GM23248 (cell line): ENCODE data around the gene ABCC3. TPM values are rescaled to one million over a fixed set of nuclear protein-coding genes. Genes with fewer than 3 reads are reported as not detected.

ENCODE experiments used
- DNase-seq: peaks from one replicate; pipeline ENCODE4 v3.0.0-alpha.2; 2015
- H2AFZ ChIP-seq: fragments of 200-600 bp; sonication (generic); 2 replicates; pipeline ENCODE4 v1.6.1; 2016; ENCODE audit warnings: antibody characterized with exemption
- H3F3A ChIP-seq: fragments of 200-600 bp; sonication (generic); 2 replicates; pipeline ENCODE4 v1.6.1; 2016; ENCODE audit warnings: mild to moderate bottlenecking, antibody characterized with exemption, mixed run types; ENCODE audit not compliant: insufficient read depth
- H3K27ac ChIP-seq: fragments of 200-600 bp; sonication (generic); 2 replicates; pipeline ENCODE4 v1.5.1; 2016; ENCODE audit warnings: mild to moderate bottlenecking
- H3K27me3 ChIP-seq: fragments of 200-600 bp; sonication (generic); replicated peaks from 2 replicates; pipeline ENCODE4 v1.6.1; 2016; ENCODE audit warnings: mild to moderate bottlenecking; ENCODE audit not compliant: insufficient read depth
- H3K36me3 ChIP-seq: fragments of 200-600 bp; sonication (generic); 2 replicates; pipeline ENCODE4 v1.6.1; 2016; ENCODE audit warnings: low read depth, mild to moderate bottlenecking
- H3K4me1 ChIP-seq: fragments of 200-600 bp; sonication (generic); 2 replicates; pipeline ENCODE4 v1.6.1; 2016; ENCODE audit warnings: mild to moderate bottlenecking; ENCODE audit not compliant: insufficient read depth
- H3K4me2 ChIP-seq: fragments of 200-600 bp; sonication (generic); one replicate; pipeline ENCODE4 v1.6.1; 2016; ENCODE audit warnings: mild to moderate bottlenecking; ENCODE audit not compliant: unreplicated experiment
- H3K4me3 ChIP-seq: fragments of 200-600 bp; sonication (generic); 2 replicates; pipeline ENCODE4 v1.5.1; 2016; ENCODE audit warnings: mild to moderate bottlenecking
- H3K79me2 ChIP-seq: fragments of 200-600 bp; sonication (generic); 2 replicates; pipeline ENCODE4 v1.6.1; 2016; ENCODE audit warnings: mild to moderate bottlenecking; ENCODE audit not compliant: insufficient read depth
- H3K9ac ChIP-seq: fragments of 200-600 bp; sonication (generic); 2 replicates; pipeline ENCODE4 v1.6.1; 2016; ENCODE audit warnings: mild to moderate bottlenecking
- H3K9me2 ChIP-seq: fragments of 200-600 bp; sonication (generic); 2 replicates; pipeline ENCODE4 v1.6.1; 2016; ENCODE audit warnings: mixed run types, mild to moderate bottlenecking, moderate library complexity; ENCODE audit not compliant: insufficient read depth
- H3K9me3 ChIP-seq: fragments of 200-600 bp; sonication (generic); one replicate; pipeline ENCODE4 v1.6.1; 2017; ENCODE audit warnings: low read depth
- H4K20me1 ChIP-seq: fragments of 200-600 bp; sonication (generic); 2 replicates; pipeline ENCODE4 v1.6.0; 2016; ENCODE audit not compliant: insufficient read depth
- EZH2 ChIP-seq: fragments of 200-600 bp; sonication (generic); IDR thresholded peaks from 2 replicates; pipeline ENCODE4 v1.6.1; 2018; ENCODE audit warnings: antibody characterized with exemption, mild to moderate bottlenecking; ENCODE audit not compliant: insufficient read depth, poor library complexity, severe bottlenecking
- EZH2phosphoT487 ChIP-seq: fragments of 200-600 bp; sonication (generic); IDR thresholded peaks from 2 replicates; pipeline ENCODE4 v1.6.1; 2018; ENCODE audit warnings: antibody characterized with exemption, moderate library complexity, mild to moderate bottlenecking, low read depth; ENCODE audit not compliant: insufficient read depth
- WGBS, 2 experiments: methylation state at CpG; one replicate each; pipeline ENCODE4 v1.1.6; 2015 to 2017; ENCODE audit warnings: low lambda C conversion rate in 2 of 2, low coverage in 1 of 2; ENCODE audit errors: missing lambda C conversion rate in 2 of 2; 5-methylcytosine and 5-hydroxymethylcytosine counted together
- in situ Hi-C: fragments of 300-500 bp; cut with MboI; formaldehyde crosslinking; loops from 2 replicates; pipeline ENCODE4 v1.15.0; 2020
- polyA plus RNA-seq: library from polyadenylated mRNA; unstranded; fragments of >200 nt; fragmentation: Nextera tagmentation; extraction: Ambion mirVana; gene quantifications from 2 replicates; pipeline ENCODE4 v1.2.1, GENCODE V29; 2016
- total RNA-seq: library from RNA; depleted of rRNA; stranded (reverse); fragments of >200 nt; shearing (Covaris generic); gene quantifications from 2 replicates; pipeline ENCODE4 v1.2.3, GENCODE V29; 2014; rRNA removed

ABCC3 gene
- 28.3 and 32.0 TPM in 2 replicates for total RNA-seq
- 35.0 and 38.5 TPM in 2 replicates for polyA plus RNA-seq

GRCh38 chr17:50634224-50634914 is at the start of gene ABCC3:
Gene ABCC3 (plus strand): TSS chr17:50634881. CDS start chr17:50634937, 56 bp downstream.
- H3K4me3 ChIP-seq = peak within 1 kb of the TSS; percentile 77

GRCh38 chr17:50585346-50585745 is 49.3 kb upstream of the ABCC3 start:
- H3K4me2 ChIP-seq = no peak overlapping the region
- no peak for DNase-seq
- H4K20me1 ChIP-seq = no peaks in the 10 kb centered on the region
- no peak for TF ChIP-seq EZH2
- no peak for TF ChIP-seq EZH2phosphoT487
- H3K9me2 ChIP-seq = no peaks in the 10 kb centered on the region
- in situ Hi-C loops = loop anchor here (25.0 kb wide), 1 partner anchor 98 kb away; the partner anchor contains the start of gene RSAD1
- no peaks in the 10 kb centered on the region for H3K36me3 ChIP-seq
- H3K27ac ChIP-seq = no peak overlapping the region
- H3K9me3 ChIP-seq = no peaks in the 10 kb centered on the region
- no peaks in the 10 kb centered on the region for H3K27me3 ChIP-seq
- H3K4me1 ChIP-seq = no peaks in the 10 kb centered on the region
- no peak overlapping the region for H3K4me3 ChIP-seq
- H2AFZ ChIP-seq = no peak overlapping the region
- no peaks in the 10 kb centered on the region for H3K79me2 ChIP-seq
- 75 to 90% methylated on average over 3 to 4 of the region's 4 CpGs for WGBS, 2 experiments
- no peaks in the 10 kb centered on the region for H3F3A ChIP-seq
- H3K9ac ChIP-seq = no peak overlapping the region

More at GRCh38 chr17:50634224-50634914, at the start of gene ABCC3:
- no peaks in the 10 kb centered on the region for H4K20me1 ChIP-seq
- H3K4me1 ChIP-seq = peaks cover 16% of the 10 kb centered on the region
- H3K4me2 ChIP-seq = peak within 1 kb of the TSS; percentile 91
- H3K79me2 ChIP-seq = peaks cover 21% of the 10 kb centered on the region
- no peak for TF ChIP-seq EZH2phosphoT487
- no peaks in the 10 kb centered on the region for H3K9me2 ChIP-seq
- H3F3A ChIP-seq = peaks cover 20% of the 10 kb centered on the region; the same call in 1 of the 2 replicates
- DNase-seq = peak; percentile 68
- peak within 1 kb of the TSS; percentile 73 for H3K9ac ChIP-seq
- in situ Hi-C loops = no loop called here
- WGBS, 2 experiments = 18 to 23% methylated on average over 38 to 43 of the region's 48 CpGs
- peak within 1 kb of the TSS; percentile 80 for H2AFZ ChIP-seq
- no peak within 1 kb of the TSS for H3K27ac ChIP-seq
- no peaks in the 10 kb centered on the region for H3K36me3 ChIP-seq
- H3K9me3 ChIP-seq = no peaks in the 10 kb centered on the region
- H3K27me3 ChIP-seq = no peaks in the 10 kb centered on the region

GRCh38 chr17:50585891-50586290 is 48.8 kb upstream of the ABCC3 start:
- Histone ChIP-seq H3F3A (no peaks in the 10 kb centered on the region), H3K27me3 (no peaks in the 10 kb centered on the region), H4K20me1 (no peaks in the 10 kb centered on the region), H3K27ac (no peak overlapping the region), H3K4me1 (no peaks in the 10 kb centered on the region), H3K9ac (no peak overlapping the region), H3K9me3 (no peaks in the 10 kb centered on the region), H3K79me2 (no peaks in the 10 kb centered on the region), H3K9me2 (no peaks in the 10 kb centered on the region), H3K36me3 (no peaks in the 10 kb centered on the region), H2AFZ (no peak overlapping the region), H3K4me2 (no peak overlapping the region), H3K4me3 (no peak overlapping the region)
- 31 to 39% methylated on average over 8 of the region's 8 CpGs for WGBS, 2 experiments
- no peak for TF ChIP-seq EZH2
- TF ChIP-seq EZH2phosphoT487 = no peak
- no peak for DNase-seq
- in situ Hi-C loops = loop anchor here (25.0 kb wide), 1 partner anchor 99 kb away; the partner anchor contains the start of gene RSAD1

- Histone ChIP-seq H3K9me2 (no peaks in the 10 kb centered on the region), H3K27me3 (no peaks in the 10 kb centered on the region), H3K4me1 (no peaks in the 10 kb centered on the region), H3K4me2 (no peak overlapping the region), H3K27ac (no peak overlapping the region), H3K4me3 (no peak overlapping the region), H4K20me1 (no peaks in the 10 kb centered on the region), H3K9me3 (no peaks in the 10 kb centered on the region), H3K9ac (no peak overlapping the region), H3K36me3 (no peaks in the 10 kb centered on the region), H3K79me2 (no peaks in the 10 kb centered on the region), H2AFZ (no peak overlapping the region), H3F3A (no peaks in the 10 kb centered on the region)
- 78 to 80% methylated on average over 9 of the region's 9 CpGs for WGBS, 2 experiments
- no peak for DNase-seq
- no peak for TF ChIP-seq EZH2phosphoT487
- TF ChIP-seq EZH2 = no peak
- in situ Hi-C loops = loop anchor here (25.0 kb wide), 1 partner anchor 99 kb away; the partner anchor contains the start of gene RSAD1
These were observed 48.0 kb upstream of the ABCC3 start for GRCh38 chr17:50586421-50587247.
